HCT116 (cell line): Measurements from ENCODE around the gene BCAR3.

Experiments
- CEBPB ChIP-seq: IDR thresholded peaks from 2 replicates; pipeline ENCODE4 v1.6.1; 2012; ENCODE audit warnings: low read depth
- CTCF ChIP-seq, 3 experiments: fragments of 200-600 bp in 1 of 3; sonication (generic) in 1 of 3; IDR thresholded peaks in 2 of 3; conservative IDR thresholded peaks in 1 of 3; 2 replicates each; pipeline ENCODE4 v1.5.1; 2012 to 2017; ENCODE audit warnings: low read depth in 2 of 3, low read length in 2 of 3, antibody characterized with exemption in 1 of 3, borderline replicate concordance in 1 of 3, control low read depth in 1 of 3, mild to moderate bottlenecking in 1 of 3, mixed read lengths in 1 of 3, mixed run types in 1 of 3, moderate library complexity in 1 of 3; ENCODE audit not compliant: insufficient read depth in 1 of 3
- EZH2phosphoT487 ChIP-seq: fragments of 200-600 bp; IDR thresholded peaks from 2 replicates; pipeline ENCODE4 v1.6.1; 2018; ENCODE audit warnings: antibody characterized with exemption, borderline replicate concordance
- POLR2AphosphoS5 ChIP-seq: IDR thresholded peaks from 2 replicates; pipeline ENCODE4 v1.6.1; 2011; ENCODE audit warnings: mild to moderate bottlenecking, low read depth, low read length, moderate library complexity

DNA sequence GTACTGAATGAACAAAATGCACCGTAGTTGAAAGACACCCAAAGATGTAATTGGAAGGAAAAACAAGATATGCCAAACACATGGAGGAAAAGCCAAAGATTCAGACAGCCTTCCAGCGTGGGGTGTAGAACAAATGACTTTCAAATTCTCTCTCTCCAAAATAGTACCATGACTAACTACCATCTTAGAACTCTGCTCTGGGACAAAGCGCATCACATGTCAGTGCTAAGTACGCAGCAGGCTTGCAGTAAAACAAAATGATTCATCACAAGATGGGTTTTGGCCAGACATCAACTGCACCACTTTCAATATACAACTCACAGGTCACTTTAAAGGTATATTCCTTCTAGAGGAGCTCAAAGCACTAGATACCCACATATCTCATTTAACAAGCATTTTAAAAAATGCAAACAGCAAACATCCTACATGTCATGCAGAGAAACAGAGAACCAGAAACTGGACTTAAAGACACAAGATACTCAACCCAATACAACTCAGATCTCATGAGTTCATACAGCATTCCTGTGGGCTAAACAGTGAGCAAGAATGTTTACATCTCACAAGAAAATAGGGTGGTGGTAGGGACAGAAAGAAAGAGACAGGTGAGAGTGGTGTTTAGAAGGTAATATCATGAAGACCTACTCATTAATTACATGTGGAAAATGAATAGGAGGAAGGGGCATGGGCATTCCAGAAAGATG, 75.7 kb downstream of the BCAR3 start:
- no peak for TF ChIP-seq CEBPB
- no peak for TF ChIP-seq CTCF (IDR thresholded peaks at IDR 0.05 in 2 of 3, conservative IDR thresholded peaks at IDR 0.05 in 1 of 3; ENCODE audit: borderline replicate concordance in 1 of 3, insufficient read depth in 1 of 3, low read depth in 2 of 3, low read length in 2 of 3)
- TF ChIP-seq EZH2phosphoT487, result no peak
- TF ChIP-seq POLR2AphosphoS5, result no peak
